A549 (cell line): Measurements from ENCODE around the gene CTTN. TPM values are rescaled to one million over a fixed set of nuclear protein-coding genes. Genes with fewer than 3 reads are reported as not detected.

ENCODE experiments used
- ATAC-seq, 2 experiments: fragments of 200-7000 bp in 1 of 2; fragments of >200 bp in 1 of 2; cut with Nextera tagmentation in 1 of 2; cut with Tn5 transposase in 1 of 2; 3 replicates each; pipeline versions ENCODE4 v1.8.0 to v1.9.1; 2018 to 2020; ENCODE audit warnings: mild to moderate bottlenecking in 1 of 2, moderate library complexity in 1 of 2
- CTCF ChIA-PET: fragments of 300-600 bp; sonication (Branson Sonifier 250); formaldehyde crosslinking; extraction: SDS; loops from one replicate; lab custom pipeline; 2021; ENCODE audit warnings: antibody characterized with exemption, inconsistent platforms; lab: Yijun Ruan, JAX
- POLR2A ChIA-PET: fragments of 350-600 bp; formaldehyde crosslinking; extraction: SDS; loops from one replicate; lab custom pipeline; 2021; ENCODE audit warnings: antibody characterized with exemption, inconsistent platforms; lab: Yijun Ruan, JAX
- DNase-seq, 2 experiments: peaks; one replicate each; pipeline versions ENCODE4 v3.0.0 to v3.0.0-alpha.2; 2011 to 2016; ENCODE audit warnings: low read depth in 1 of 2, low spot score in 1 of 2
- FAIRE-seq: peaks from 2 replicates; lab custom pipeline; 2011; peaks lifted over from hg19 to GRCh38; lab: Jason Lieb, UNC
- H3K27ac ChIP-seq, 2 experiments: fragments of >200 bp; sonication (Bioruptor Twin); formaldehyde crosslinking; 3 replicates each; pipeline ENCODE4 v1.5.1; 2016 to 2017
- H3K4me1 ChIP-seq: fragments of >200 bp; sonication (Bioruptor Twin); formaldehyde crosslinking; 3 replicates; pipeline ENCODE4 v1.6.1; 2016
- H3K4me2 ChIP-seq: fragments of >200 bp; sonication (Bioruptor Twin); formaldehyde crosslinking; 3 replicates; pipeline ENCODE4 v1.6.1; 2016
- H3K4me3 ChIP-seq: fragments of >200 bp; sonication (Bioruptor Twin); formaldehyde crosslinking; 3 replicates; pipeline ENCODE4 v1.5.1; 2016
- H3K9me3 ChIP-seq: fragments of >200 bp; sonication (Bioruptor Twin); formaldehyde crosslinking; 3 replicates; pipeline ENCODE4 v1.6.1; 2016
- CBX2 ChIP-seq: fragments of 200-600 bp; sonication (generic); IDR thresholded peaks from 2 replicates; pipeline ENCODE4 v1.6.1; 2016; ENCODE audit warnings: low read depth, mild to moderate bottlenecking, borderline replicate concordance
- CBX8 ChIP-seq: fragments of 200-600 bp; sonication (generic); IDR thresholded peaks from 2 replicates; pipeline ENCODE4 v1.6.1; 2016
- CHD4 ChIP-seq: fragments of 200-600 bp; sonication (generic); IDR thresholded peaks from 2 replicates; pipeline ENCODE4 v1.6.1; 2016; ENCODE audit warnings: antibody characterized with exemption, mild to moderate bottlenecking, borderline replicate concordance
- FOSB ChIP-seq: fragments of 250-450 bp; sonication (Bioruptor Pico); IDR thresholded peaks from 2 replicates; pipeline ENCODE4 v1.5.0; 2020; ENCODE audit warnings: mild to moderate bottlenecking, moderate library complexity
- FOSL2 ChIP-seq, 2 experiments: fragments of 450-650 bp in 1 of 2; fragments of >200 bp in 1 of 2; sonication (Bioruptor Twin) in 1 of 2; formaldehyde crosslinking; IDR thresholded peaks; 2 replicates each; pipeline versions ENCODE4 v1.5.0 to v1.6.1; 2016 to 2020; ENCODE audit warnings: mild to moderate bottlenecking in 1 of 2, moderate library complexity in 1 of 2
- GATA3 ChIP-seq: IDR thresholded peaks from 2 replicates; pipeline ENCODE4 v1.6.1; 2012; ENCODE audit warnings: borderline replicate concordance
- HEYL ChIP-seq: fragments of 250-450 bp; sonication (Bioruptor Pico); IDR thresholded peaks from 2 replicates; pipeline ENCODE4 v1.8.0; 2021; ENCODE audit warnings: mild to moderate bottlenecking, moderate library complexity
- MAFK ChIP-seq: fragments of 450-650 bp; IDR thresholded peaks from 2 replicates; pipeline ENCODE4 v1.6.1; 2014; ENCODE audit not compliant: partially characterized antibody
- MAZ ChIP-seq: fragments of 150-350 bp; IDR thresholded peaks from 2 replicates; pipeline ENCODE4 v1.6.1; 2014; ENCODE audit warnings: antibody characterized with exemption, low read depth, low read length, borderline replicate concordance
- MYC ChIP-seq: IDR thresholded peaks from 2 replicates; pipeline ENCODE4 v1.6.1; 2012; ENCODE audit warnings: mild to moderate bottlenecking, inconsistent platforms, low read length, improper control_type of control experiment, borderline replicate concordance
- NFE2L2 ChIP-seq: fragments of 150-350 bp; conservative IDR thresholded peaks from 2 replicates; pipeline ENCODE4 v1.6.1; 2014; ENCODE audit warnings: low read length
- NPAS2 ChIP-seq: fragments of 250-450 bp; sonication (Bioruptor Pico); IDR thresholded peaks from 2 replicates; pipeline ENCODE4 v1.8.0; 2022; ENCODE audit warnings: mild to moderate bottlenecking, moderate library complexity, borderline replicate concordance
- PHF8 ChIP-seq: fragments of 200-600 bp; sonication (generic); IDR thresholded peaks from 2 replicates; pipeline ENCODE4 v1.6.1; 2016; ENCODE audit warnings: low read depth, mild to moderate bottlenecking, antibody characterized with exemption, moderate library complexity, borderline replicate concordance
- SREBF2 ChIP-seq: fragments of 450-650 bp; IDR thresholded peaks from 2 replicates; pipeline ENCODE4 v1.6.1; 2014; ENCODE audit warnings: mild to moderate bottlenecking, moderate library complexity
- TP53 ChIP-seq: fragments of 250-450 bp; sonication (Bioruptor Pico); IDR thresholded peaks from 2 replicates; pipeline ENCODE4 v1.5.0; 2021; ENCODE audit warnings: mild to moderate bottlenecking, moderate library complexity
- ZFP36 ChIP-seq: fragments of 450-650 bp; IDR thresholded peaks from 2 replicates; pipeline ENCODE4 v1.6.1; 2014; ENCODE audit warnings: borderline replicate concordance; ENCODE audit not compliant: partially characterized antibody
- ZSCAN20 ChIP-seq: fragments of 250-450 bp; sonication (Bioruptor Pico); IDR thresholded peaks from 2 replicates; pipeline ENCODE4 v1.8.0; 2022; ENCODE audit warnings: mild to moderate bottlenecking, moderate library complexity
- WGBS: methylation state at CpG from one replicate; pipeline ENCODE4 v1.1.6; 2017; ENCODE audit errors: missing lambda C conversion rate; 5-methylcytosine and 5-hydroxymethylcytosine counted together
- polyA plus RNA-seq, 4 experiments: library from polyadenylated mRNA; depleted of rRNA in 3 of 4; stranded (reverse); fragments of >200 nt; fragmentation: RNase III in 1 of 4; extraction: RNeasy Plus Mini Kit Qiagen cat#74134 plus additional on column Dnase treatment in 1 of 4; gene quantifications; 2 replicates in 3 of 4; 3 replicates in 1 of 4; pipeline ENCODE4 v1.2.3, GENCODE V29; 2011 to 2017
- TF ChIP-seq, protein P1 (sequence below): fragments of 250-450 bp; sonication (Bioruptor Pico); IDR thresholded peaks from 2 replicates; pipeline ENCODE4 v1.5.0; 2020; ENCODE audit warnings: low read depth, mild to moderate bottlenecking, moderate library complexity
- TF ChIP-seq, protein P2 (sequence below): fragments of 150-350 bp; IDR thresholded peaks from 2 replicates; pipeline ENCODE4 v1.6.1; 2014; ENCODE audit warnings: low read depth, mild to moderate bottlenecking, low read length
- TF ChIP-seq, protein P3 (sequence below): fragments of 450-650 bp; IDR thresholded peaks from 2 replicates; pipeline ENCODE4 v1.6.1; 2014; ENCODE audit warnings: antibody characterized with exemption
- TF ChIP-seq, protein P4 (sequence below): IDR thresholded peaks from 2 replicates; pipeline ENCODE4 v1.6.1; 2012; ENCODE audit warnings: low read depth, borderline replicate concordance
- TF ChIP-seq, protein P5 (sequence below): fragments of >200 bp; sonication (Bioruptor Twin); formaldehyde crosslinking; IDR thresholded peaks from 3 replicates; pipeline ENCODE4 v1.6.1; 2016
- TF ChIP-seq, protein P6 (sequence below): fragments of 250-450 bp; sonication (Bioruptor Pico); IDR thresholded peaks from 2 replicates; pipeline ENCODE4 v1.5.0; 2021; ENCODE audit warnings: mild to moderate bottlenecking, moderate library complexity, borderline replicate concordance

CTTN gene
- polyA plus RNA-seq, 2 of the 4 experiments (the other 2 are of a cell fraction), result 140 to 214 TPM

DNA sequence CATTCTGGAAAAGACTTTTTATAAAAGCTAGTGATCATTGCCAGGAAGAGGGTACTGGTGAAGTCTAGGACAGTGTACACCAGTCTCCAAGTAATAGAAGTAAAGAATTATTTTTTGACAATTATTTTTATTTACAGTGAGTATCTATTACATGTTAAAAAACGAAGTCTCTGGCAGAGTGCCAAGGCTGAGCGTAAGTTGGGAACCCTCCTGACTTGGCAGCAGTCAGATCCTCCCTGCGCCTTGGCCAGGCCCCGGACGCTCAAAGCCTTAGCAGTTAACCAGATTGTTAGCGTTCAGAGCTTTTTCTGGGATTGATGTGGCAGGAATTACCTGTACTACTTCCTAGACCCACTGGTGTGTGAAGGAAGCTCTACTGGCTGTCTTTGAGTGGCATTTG is 38.1 kb upstream of the CTTN start (continued):
- TF ChIP-seq, protein P1, sequence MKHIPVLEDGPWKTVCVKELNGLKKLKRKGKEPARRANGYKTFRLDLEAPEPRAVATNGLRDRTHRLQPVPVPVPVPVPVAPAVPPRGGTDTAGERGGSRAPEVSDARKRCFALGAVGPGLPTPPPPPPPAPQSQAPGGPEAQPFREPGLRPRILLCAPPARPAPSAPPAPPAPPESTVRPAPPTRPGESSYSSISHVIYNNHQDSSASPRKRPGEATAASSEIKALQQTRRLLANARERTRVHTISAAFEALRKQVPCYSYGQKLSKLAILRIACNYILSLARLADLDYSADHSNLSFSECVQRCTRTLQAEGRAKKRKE (CRISPR knock-in tag), result no peak
- TF ChIP-seq MYC (no peak), ZSCAN20 (CRISPR knock-in tag) (no peak)
- TF ChIP-seq, protein P2, sequence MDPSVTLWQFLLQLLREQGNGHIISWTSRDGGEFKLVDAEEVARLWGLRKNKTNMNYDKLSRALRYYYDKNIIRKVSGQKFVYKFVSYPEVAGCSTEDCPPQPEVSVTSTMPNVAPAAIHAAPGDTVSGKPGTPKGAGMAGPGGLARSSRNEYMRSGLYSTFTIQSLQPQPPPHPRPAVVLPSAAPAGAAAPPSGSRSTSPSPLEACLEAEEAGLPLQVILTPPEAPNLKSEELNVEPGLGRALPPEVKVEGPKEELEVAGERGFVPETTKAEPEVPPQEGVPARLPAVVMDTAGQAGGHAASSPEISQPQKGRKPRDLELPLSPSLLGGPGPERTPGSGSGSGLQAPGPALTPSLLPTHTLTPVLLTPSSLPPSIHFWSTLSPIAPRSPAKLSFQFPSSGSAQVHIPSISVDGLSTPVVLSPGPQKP, result no peak

DNA sequence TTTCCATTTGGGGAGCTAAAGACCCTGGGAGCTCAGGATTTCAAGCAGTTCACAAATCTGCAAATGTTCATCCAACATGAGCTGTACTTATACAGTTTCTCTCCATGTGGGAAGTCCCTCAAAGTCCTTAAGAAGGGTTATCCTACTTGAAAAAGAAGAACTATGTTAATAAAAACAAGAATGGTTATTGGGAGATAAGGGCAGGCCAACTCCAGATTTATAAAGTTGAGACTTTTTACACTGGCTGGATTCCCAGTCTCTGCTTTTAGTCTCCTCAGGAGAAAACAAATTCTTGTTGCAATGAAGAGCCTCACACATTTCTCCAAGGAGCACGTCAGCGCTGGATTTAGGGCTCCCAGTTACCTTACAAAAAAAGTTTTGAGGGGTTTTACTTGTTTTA is 34.2 kb upstream of the CTTN start:
- Histone ChIP-seq H3K4me1 (no peaks in the 10 kb centered on the region), H3K4me3 (no peak overlapping the region)
- no peak for ATAC-seq
- WGBS, result 97% methylated on average over 2 of the region's 2 CpGs
- CTCF ChIA-PET, result interaction anchor here (2.2 kb wide), 1 partner anchor 15 kb away, joined by 7 read pairs; no protein-coding TSS in a partner anchor
- no peak for TF ChIP-seq FOSB (CRISPR knock-in tag)
- TF ChIP-seq, protein P3, sequence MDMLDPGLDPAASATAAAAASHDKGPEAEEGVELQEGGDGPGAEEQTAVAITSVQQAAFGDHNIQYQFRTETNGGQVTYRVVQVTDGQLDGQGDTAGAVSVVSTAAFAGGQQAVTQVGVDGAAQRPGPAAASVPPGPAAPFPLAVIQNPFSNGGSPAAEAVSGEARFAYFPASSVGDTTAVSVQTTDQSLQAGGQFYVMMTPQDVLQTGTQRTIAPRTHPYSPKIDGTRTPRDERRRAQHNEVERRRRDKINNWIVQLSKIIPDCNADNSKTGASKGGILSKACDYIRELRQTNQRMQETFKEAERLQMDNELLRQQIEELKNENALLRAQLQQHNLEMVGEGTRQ, result no peak
- TF ChIP-seq ZFP36, result no peak
- no peak for TF ChIP-seq FOSL2 (IDR thresholded peaks at IDR 0.05)
- no peak for TF ChIP-seq FOSL2 (CRISPR knock-in tag; IDR thresholded peaks at IDR 0.05)
- TF ChIP-seq CBX2, result no peak
- TF ChIP-seq MAZ, result no peak
- TF ChIP-seq, all 56 proteins: peak for 0
- no peak overlapping the region for H3K4me2 ChIP-seq
- no peak overlapping the region for H3K27ac ChIP-seq
- POLR2A ChIA-PET, result no interaction called here
- FAIRE-seq (no peak), DNase-seq (no peak)
- H3K9me3 ChIP-seq, result no peaks in the 10 kb centered on the region

DNA sequence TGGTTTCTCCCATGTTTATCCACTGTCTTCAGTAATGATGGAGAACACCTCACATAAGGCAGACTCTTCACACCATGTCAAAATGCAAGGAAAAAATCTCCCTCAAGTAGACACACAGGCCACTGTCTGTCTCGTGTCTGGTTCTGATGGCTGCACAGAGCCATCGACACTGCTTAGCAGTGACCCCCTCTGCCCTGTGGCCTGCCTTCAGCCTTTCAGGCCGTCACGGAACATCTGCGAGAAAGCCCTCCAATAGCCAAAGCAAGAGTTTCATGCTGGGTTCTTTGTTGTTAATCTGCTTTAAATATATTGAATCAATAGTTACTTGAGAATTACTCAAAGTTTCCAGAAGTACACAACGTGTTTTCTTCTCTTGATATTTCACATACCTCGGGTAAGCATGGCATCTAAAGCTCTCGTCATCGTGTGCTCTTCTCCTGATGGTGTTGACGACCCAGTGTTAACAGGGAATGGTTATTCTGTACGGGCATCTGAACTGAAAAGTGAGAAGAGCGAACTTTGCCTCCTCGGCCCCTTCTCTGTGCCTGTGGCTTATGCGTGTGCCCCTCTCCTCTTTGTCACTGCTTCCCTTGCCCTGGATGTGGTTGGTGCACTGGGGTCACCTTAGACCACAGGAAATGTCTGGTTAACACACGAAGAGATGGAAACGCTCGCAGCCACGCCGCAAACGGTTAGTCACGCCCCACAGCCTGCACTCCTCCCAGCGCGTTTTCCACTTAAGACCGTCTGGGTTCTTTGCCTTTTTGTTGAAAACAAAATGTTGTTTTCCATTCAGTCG is 33.4 kb upstream of the CTTN start:
- Histone ChIP-seq H3K4me3 (no peak overlapping the region), H3K4me1 (no peaks in the 10 kb centered on the region), H3K9me3 (no peaks in the 10 kb centered on the region), H3K4me2 (no peak overlapping the region), H3K27ac (no peak overlapping the region)
- FAIRE-seq, result no peak
- 95% methylated on average over 25 of the region's 25 CpGs for WGBS
- TF ChIP-seq GATA3 (no peak), HEYL (CRISPR knock-in tag) (no peak), CHD4 (no peak), NPAS2 (CRISPR knock-in tag) (no peak), NFE2L2 (no peak), FOSB (CRISPR knock-in tag) (no peak), PHF8 (no peak)
- no peak for DNase-seq
- CTCF ChIA-PET, result interaction anchor here (2.2 kb wide), 1 partner anchor 14 kb away, joined by 7 read pairs; no protein-coding TSS in a partner anchor
- no peak for ATAC-seq
- POLR2A ChIA-PET, result no interaction called here

DNA sequence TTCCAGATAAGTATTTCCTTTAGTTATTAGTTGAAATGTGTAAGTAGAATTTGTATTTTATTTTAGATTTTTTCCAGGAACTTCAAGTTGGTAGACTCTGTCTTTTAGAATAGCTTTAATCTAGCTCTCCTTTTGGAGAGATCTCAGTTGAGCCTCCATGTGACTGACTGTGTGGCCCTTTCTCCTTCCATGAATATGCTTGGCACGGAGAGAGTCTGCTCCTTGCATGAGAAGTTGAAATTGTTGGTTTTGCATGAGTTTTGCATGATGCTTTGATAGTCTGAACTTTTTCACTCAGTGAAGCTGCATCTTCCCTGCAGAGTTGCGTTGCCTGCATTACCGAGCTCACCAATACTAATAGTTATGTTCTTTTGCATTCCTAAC is 32.8 kb upstream of the CTTN start:
- no peak for DNase-seq
- no peak for FAIRE-seq
- POLR2A ChIA-PET, result no interaction called here
- ATAC-seq, result no peak
- Histone ChIP-seq H3K4me2 (no peak overlapping the region), H3K27ac (no peak overlapping the region), H3K4me1 (no peaks in the 10 kb centered on the region), H3K9me3 (no peaks in the 10 kb centered on the region), H3K4me3 (no peak overlapping the region)
- 91% methylated on average over 3 of the region's 3 CpGs for WGBS
- CTCF ChIA-PET, result interaction anchor here (2.2 kb wide), 1 partner anchor 13 kb away, joined by 7 read pairs; no protein-coding TSS in a partner anchor
- TF ChIP-seq TP53, result no peak
- TF ChIP-seq, protein P4, sequence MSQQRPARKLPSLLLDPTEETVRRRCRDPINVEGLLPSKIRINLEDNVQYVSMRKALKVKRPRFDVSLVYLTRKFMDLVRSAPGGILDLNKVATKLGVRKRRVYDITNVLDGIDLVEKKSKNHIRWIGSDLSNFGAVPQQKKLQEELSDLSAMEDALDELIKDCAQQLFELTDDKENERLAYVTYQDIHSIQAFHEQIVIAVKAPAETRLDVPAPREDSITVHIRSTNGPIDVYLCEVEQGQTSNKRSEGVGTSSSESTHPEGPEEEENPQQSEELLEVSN, result no peak
- TF ChIP-seq SREBF2, result no peak
- TF ChIP-seq, protein P5, sequence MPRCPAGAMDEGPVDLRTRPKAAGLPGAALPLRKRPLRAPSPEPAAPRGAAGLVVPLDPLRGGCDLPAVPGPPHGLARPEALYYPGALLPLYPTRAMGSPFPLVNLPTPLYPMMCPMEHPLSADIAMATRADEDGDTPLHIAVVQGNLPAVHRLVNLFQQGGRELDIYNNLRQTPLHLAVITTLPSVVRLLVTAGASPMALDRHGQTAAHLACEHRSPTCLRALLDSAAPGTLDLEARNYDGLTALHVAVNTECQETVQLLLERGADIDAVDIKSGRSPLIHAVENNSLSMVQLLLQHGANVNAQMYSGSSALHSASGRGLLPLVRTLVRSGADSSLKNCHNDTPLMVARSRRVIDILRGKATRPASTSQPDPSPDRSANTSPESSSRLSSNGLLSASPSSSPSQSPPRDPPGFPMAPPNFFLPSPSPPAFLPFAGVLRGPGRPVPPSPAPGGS, result no peak
- TF ChIP-seq HEYL (CRISPR knock-in tag), result no peak
- TF ChIP-seq CBX8, result no peak
- TF ChIP-seq, protein P6, sequence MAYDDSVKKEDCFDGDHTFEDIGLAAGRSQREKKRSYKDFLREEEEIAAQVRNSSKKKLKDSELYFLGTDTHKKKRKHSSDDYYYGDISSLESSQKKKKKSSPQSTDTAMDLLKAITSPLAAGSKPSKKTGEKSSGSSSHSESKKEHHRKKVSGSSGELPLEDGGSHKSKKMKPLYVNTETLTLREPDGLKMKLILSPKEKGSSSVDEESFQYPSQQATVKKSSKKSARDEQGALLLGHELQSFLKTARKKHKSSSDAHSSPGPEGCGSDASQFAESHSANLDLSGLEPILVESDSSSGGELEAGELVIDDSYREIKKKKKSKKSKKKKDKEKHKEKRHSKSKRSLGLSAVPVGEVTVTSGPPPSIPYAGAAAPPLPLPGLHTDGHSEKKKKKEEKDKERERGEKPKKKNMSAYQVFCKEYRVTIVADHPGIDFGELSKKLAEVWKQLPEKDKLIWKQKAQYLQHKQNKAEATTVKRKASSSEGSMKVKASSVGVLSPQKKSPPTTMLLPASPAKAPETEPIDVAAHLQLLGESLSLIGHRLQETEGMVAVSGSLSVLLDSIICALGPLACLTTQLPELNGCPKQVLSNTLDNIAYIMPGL (CRISPR knock-in tag), result no peak
- TF ChIP-seq MAFK, result no peak
